ENCODE results near the gene ANKRD18A. TPM values are rescaled to one million over a fixed set of nuclear protein-coding genes. Genes with fewer than 3 reads are reported as not detected.
"Not testable (repeated sequence)": the region's sequence is repeated elsewhere in the genome, so short reads cannot be mapped to it uniquely, and the experiment has no call there.

Gene ANKRD18A
- total RNA-seq, 4 donors from 2014 or later, result 0.42 to 3.5 (median 1.6) TPM

GRCh38 chr9:38619556-38620447, 594 bp downstream of the ANKRD18A start:
- DNase-seq (ENCODE audit: low spot score in 2 of 2), result no peak
- Histone ChIP-seq H3K36me3 (no peaks in the 10 kb centered on the region), H3K27me3 (peaks cover 0 to 59% of the 10 kb centered on the region in 2 donors), H3K9me3 (peaks cover 0 to 16% (median 4%) of the 10 kb centered on the region in 4 donors), H3K4me1 (peaks cover 0 to 30% (median 15%) of the 10 kb centered on the region in 4 donors), H3K4me3 (peak overlapping the region; percentile 24 to 50 (median 42)), H3K27ac (peak overlapping the region in 1 of 4 donors; percentile 2)
- WGBS, 2 donors, result 7 to 13% methylated on average over 19 to 20 of the region's 58 CpGs
- TF ChIP-seq EP300 (IDR thresholded peaks at IDR 0.05) (no peak), CTCF (IDR thresholded peaks at IDR 0.05) (no peak), POLR2A (IDR thresholded peaks at IDR 0.05) (no peak)

GRCh38 chr9:38598029-38598745, 22.2 kb downstream of the ANKRD18A start:
- H3K9me3 ChIP-seq, result not testable (repeated sequence)
- 19 to 30% methylated on average over 2 of the region's 2 CpGs for WGBS, 2 donors

GRCh38 chr9:38595117-38595516, 25.3 kb downstream of the ANKRD18A start:
- 77 to 81% methylated on average over 3 of the region's 3 CpGs for WGBS, 2 donors

More at GRCh38 chr9:38598029-38598745, 22.2 kb downstream of the ANKRD18A start:
- not testable (repeated sequence) for H3K36me3 ChIP-seq; H3K4me3 ChIP-seq; H3K4me1 ChIP-seq; H3K27ac ChIP-seq; H3K27me3 ChIP-seq; DNase-seq (ENCODE audit: low spot score in 2 of 2)

GRCh38 chr9:38591346-38592063, 28.9 kb downstream of the ANKRD18A start:
- not testable (repeated sequence) for H3K4me3 ChIP-seq; H3K27ac ChIP-seq; DNase-seq (ENCODE audit: low spot score in 2 of 2); H3K4me1 ChIP-seq; H3K36me3 ChIP-seq; H3K27me3 ChIP-seq; H3K9me3 ChIP-seq
- 47 to 66% methylated on average over 9 of the region's 9 CpGs for WGBS, 2 donors

More at GRCh38 chr9:38595117-38595516, 25.3 kb downstream of the ANKRD18A start:
- not testable (repeated sequence) for H3K4me3 ChIP-seq; H3K9me3 ChIP-seq; H3K27me3 ChIP-seq; H3K36me3 ChIP-seq; DNase-seq (ENCODE audit: low spot score in 2 of 2); H3K4me1 ChIP-seq; H3K27ac ChIP-seq

- 55 to 85% methylated on average over 3 of the region's 3 CpGs for WGBS, 2 donors
- H3K9me3 ChIP-seq; H3K4me1 ChIP-seq; DNase-seq (ENCODE audit: low spot score in 2 of 2); H3K27ac ChIP-seq; H3K27me3 ChIP-seq; H3K36me3 ChIP-seq; H3K4me3 ChIP-seq: not testable (repeated sequence)
Measured at GRCh38 chr9:38583765-38584164, 36.6 kb downstream of the ANKRD18A start.

- not testable (repeated sequence) for DNase-seq (ENCODE audit: low spot score in 2 of 2); H3K36me3 ChIP-seq; H3K27ac ChIP-seq; H3K4me3 ChIP-seq; H3K27me3 ChIP-seq; H3K9me3 ChIP-seq; H3K4me1 ChIP-seq
- WGBS, 2 donors, result 90 to 96% methylated on average over 3 of the region's 3 CpGs
Measured at GRCh38 chr9:38580112-38580511, 40.3 kb downstream of the ANKRD18A start.

- H3K27me3 ChIP-seq; H3K36me3 ChIP-seq; H3K4me3 ChIP-seq; H3K27ac ChIP-seq; H3K4me1 ChIP-seq; DNase-seq (ENCODE audit: low spot score in 2 of 2); H3K9me3 ChIP-seq: not testable (repeated sequence)
- 9 to 20% methylated on average over 1 of the region's 1 CpG for WGBS, 2 donors
Measured at GRCh38 chr9:38576181-38576580, 44.2 kb downstream of the ANKRD18A start.

GRCh38 chr9:38566048-38566447, 54.3 kb downstream of the ANKRD18A start:
- not testable (repeated sequence) for H3K36me3 ChIP-seq; H3K4me1 ChIP-seq; H3K27me3 ChIP-seq; H3K4me3 ChIP-seq; H3K27ac ChIP-seq; DNase-seq (ENCODE audit: low spot score in 2 of 2); H3K9me3 ChIP-seq
- 75 to 94% methylated on average over 1 of the region's 1 CpG for WGBS, 2 donors

- H3K9me3 ChIP-seq; H3K27me3 ChIP-seq; H3K36me3 ChIP-seq; H3K4me3 ChIP-seq; H3K27ac ChIP-seq; H3K4me1 ChIP-seq; DNase-seq (ENCODE audit: low spot score in 2 of 2): not testable (repeated sequence)
- WGBS, 2 donors, result 100% methylated on average over 1 of the region's 4 CpGs; no CpG with 5 or more reads in 1 of the 2 donors
Measured at GRCh38 chr9:38565178-38565577, 55.2 kb downstream of the ANKRD18A start.

GRCh38 chr9:38563911-38564310, 56.5 kb downstream of the ANKRD18A start:
- H3K9me3 ChIP-seq; H3K36me3 ChIP-seq; H3K27me3 ChIP-seq; H3K27ac ChIP-seq; H3K4me1 ChIP-seq; DNase-seq (ENCODE audit: low spot score in 2 of 2); H3K4me3 ChIP-seq: not testable (repeated sequence)
- WGBS, 2 donors, result no CpG with 5 or more reads among the region's 1 CpG

GRCh38 chr9:38561134-38561533, 59.3 kb downstream of the ANKRD18A start:
- H3K27me3 ChIP-seq; H3K27ac ChIP-seq; H3K36me3 ChIP-seq; DNase-seq (ENCODE audit: low spot score in 2 of 2); H3K9me3 ChIP-seq; H3K4me1 ChIP-seq; H3K4me3 ChIP-seq: not testable (repeated sequence)
- 34 to 57% methylated on average over 2 of the region's 2 CpGs for WGBS, 2 donors

GRCh38 chr9:38559172-38559571, 61.2 kb downstream of the ANKRD18A start:
- DNase-seq (ENCODE audit: low spot score in 2 of 2); H3K4me1 ChIP-seq; H3K36me3 ChIP-seq; H3K4me3 ChIP-seq; H3K27ac ChIP-seq; H3K9me3 ChIP-seq; H3K27me3 ChIP-seq: not testable (repeated sequence)
- WGBS, 2 donors, result 58 to 62% methylated on average over 3 of the region's 3 CpGs

Data from tibial nerve (tissue), 4 donors.